HepG2 (cell line): ENCODE data around the gene CA9. TPM values are rescaled to one million over a fixed set of nuclear protein-coding genes. Genes with fewer than 3 reads are reported as not detected.
A peak's percentile ranks its signal among the peaks of the same experiment; 100 is the strongest.

Source experiments
- ARID2 ChIP-seq: sonication (generic); formaldehyde crosslinking; IDR thresholded peaks from 2 replicates; pipeline ENCODE4 v1.8.1; 2022; ENCODE audit warnings: mild to moderate bottlenecking, missing genetic modification reagents, borderline replicate concordance
- EZH2 ChIP-seq: conservative IDR thresholded peaks from 2 replicates; pipeline ENCODE4 v1.6.1; 2012; ENCODE audit warnings: mild to moderate bottlenecking, low read depth, low read length, moderate library complexity
- FOXJ3 ChIP-seq: sonication (generic); formaldehyde crosslinking; IDR thresholded peaks from 2 replicates; pipeline ENCODE4 v1.4.0; 2020; ENCODE audit warnings: missing genetic modification reagents, mild to moderate bottlenecking, borderline replicate concordance
- IRF1 ChIP-seq: sonication (generic); formaldehyde crosslinking; IDR thresholded peaks from 2 replicates; pipeline ENCODE4 v1.4.0; 2020; ENCODE audit warnings: low read depth, mild to moderate bottlenecking, missing genetic modification reagents
- MIER3 ChIP-seq: IDR thresholded peaks from 2 replicates; pipeline ENCODE4 v1.6.1; 2016; ENCODE audit warnings: missing compliant biosample characterization, borderline replicate concordance
- MZF1 ChIP-seq: sonication (generic); formaldehyde crosslinking; IDR thresholded peaks from 2 replicates; pipeline ENCODE4 v1.8.1; 2023; ENCODE audit warnings: mild to moderate bottlenecking, missing genetic modification reagents, borderline replicate concordance
- NONO ChIP-seq, 2 experiments: fragments of 450-650 bp in 1 of 2; sonication (generic) in 1 of 2; formaldehyde crosslinking in 1 of 2; IDR thresholded peaks in 1 of 2; conservative IDR thresholded peaks in 1 of 2; 2 replicates each; pipeline versions ENCODE4 v1.6.1 to v1.8.0; 2017 to 2022; ENCODE audit warnings: mild to moderate bottlenecking in 1 of 2, missing genetic modification reagents in 1 of 2, moderate library complexity in 1 of 2
- NR2F6 ChIP-seq, 2 experiments: IDR thresholded peaks; 2 replicates each; pipeline ENCODE4 v1.6.1; 2016; ENCODE audit warnings: antibody characterized with exemption in 1 of 2, mild to moderate bottlenecking in 1 of 2
- RNF219 ChIP-seq: sonication (generic); formaldehyde crosslinking; IDR thresholded peaks from 2 replicates; pipeline ENCODE4 v1.5.0; 2020; ENCODE audit warnings: mild to moderate bottlenecking, missing genetic modification reagents
- SIX4 ChIP-seq: sonication (generic); formaldehyde crosslinking; IDR thresholded peaks from 2 replicates; pipeline ENCODE4 v1.4.0; 2020; ENCODE audit warnings: missing genetic modification reagents
- XBP1 ChIP-seq: sonication (generic); formaldehyde crosslinking; IDR thresholded peaks from 2 replicates; pipeline ENCODE4 v1.5.0; 2020; ENCODE audit warnings: missing genetic modification reagents
- XRCC5 ChIP-seq: fragments of 200-400 bp; formaldehyde crosslinking; optimal IDR thresholded peaks from 2 replicates; pipeline ENCODE3; 2017; ENCODE audit warnings: mild to moderate bottlenecking, low read length
- ZGPAT ChIP-seq: IDR thresholded peaks from 2 replicates; pipeline ENCODE4 v1.6.1; 2016; ENCODE audit warnings: mild to moderate bottlenecking
- ZNF253 ChIP-seq: sonication (generic); formaldehyde crosslinking; IDR thresholded peaks from 2 replicates; pipeline ENCODE4 v1.8.0; 2022; ENCODE audit warnings: mild to moderate bottlenecking, missing genetic modification reagents, borderline replicate concordance
- ZNF549 ChIP-seq: sonication (generic); formaldehyde crosslinking; IDR thresholded peaks from 2 replicates; pipeline ENCODE4 v1.5.0; 2020; ENCODE audit warnings: missing genetic modification reagents
- ZNF563 ChIP-seq: sonication (generic); formaldehyde crosslinking; IDR thresholded peaks from 2 replicates; pipeline ENCODE4 v1.8.0; 2022; ENCODE audit warnings: mild to moderate bottlenecking, moderate library complexity, missing genetic modification reagents
- ZNF616 ChIP-seq: sonication (generic); formaldehyde crosslinking; IDR thresholded peaks from 2 replicates; pipeline ENCODE4 v1.5.0; 2020; ENCODE audit warnings: low read depth, mild to moderate bottlenecking, missing genetic modification reagents
- ZNF672 ChIP-seq: sonication (generic); formaldehyde crosslinking; IDR thresholded peaks from 2 replicates; pipeline ENCODE4 v1.8.1; 2022; ENCODE audit warnings: missing genetic modification reagents
- ZNF703 ChIP-seq: sonication (generic); formaldehyde crosslinking; IDR thresholded peaks from 2 replicates; pipeline ENCODE4 v1.5.1; 2020; ENCODE audit warnings: missing genetic modification reagents, mild to moderate bottlenecking, moderate library complexity, borderline replicate concordance
- polyA plus RNA-seq, 8 experiments: library from polyadenylated mRNA; depleted of rRNA in 3 of 8; stranded (reverse) in 7 of 8; unstranded in 1 of 8; fragments of >200 nt; fragmentation: Illumina TruSeq in 4 of 8; extraction: Trizol in 4 of 8; gene quantifications; 2 replicates each; pipeline versions ENCODE4 v1.2.1 to v1.2.3, GENCODE V29; 2011 to 2016; ENCODE audit warnings: low read depth in 4 of 8, missing spikeins in 1 of 8, mixed read lengths in 1 of 8; ENCODE audit not compliant: insufficient read depth in 1 of 8
- total RNA-seq, 5 experiments: library from RNA; depleted of rRNA; stranded (reverse); fragments of >200 nt; fragmentation: Illumina TruSeq; extraction: Trizol; gene quantifications; 2 replicates each; pipeline ENCODE4 v1.2.3, GENCODE V29; 2016; ENCODE audit warnings: low read depth in 1 of 5

Gene CA9
- total and polyA plus RNA-seq, 2 of the 13 experiments (the other 11 are each of a cell fraction or from before 2014, with no cell fraction given): 0.13 to 152 TPM

DNA sequence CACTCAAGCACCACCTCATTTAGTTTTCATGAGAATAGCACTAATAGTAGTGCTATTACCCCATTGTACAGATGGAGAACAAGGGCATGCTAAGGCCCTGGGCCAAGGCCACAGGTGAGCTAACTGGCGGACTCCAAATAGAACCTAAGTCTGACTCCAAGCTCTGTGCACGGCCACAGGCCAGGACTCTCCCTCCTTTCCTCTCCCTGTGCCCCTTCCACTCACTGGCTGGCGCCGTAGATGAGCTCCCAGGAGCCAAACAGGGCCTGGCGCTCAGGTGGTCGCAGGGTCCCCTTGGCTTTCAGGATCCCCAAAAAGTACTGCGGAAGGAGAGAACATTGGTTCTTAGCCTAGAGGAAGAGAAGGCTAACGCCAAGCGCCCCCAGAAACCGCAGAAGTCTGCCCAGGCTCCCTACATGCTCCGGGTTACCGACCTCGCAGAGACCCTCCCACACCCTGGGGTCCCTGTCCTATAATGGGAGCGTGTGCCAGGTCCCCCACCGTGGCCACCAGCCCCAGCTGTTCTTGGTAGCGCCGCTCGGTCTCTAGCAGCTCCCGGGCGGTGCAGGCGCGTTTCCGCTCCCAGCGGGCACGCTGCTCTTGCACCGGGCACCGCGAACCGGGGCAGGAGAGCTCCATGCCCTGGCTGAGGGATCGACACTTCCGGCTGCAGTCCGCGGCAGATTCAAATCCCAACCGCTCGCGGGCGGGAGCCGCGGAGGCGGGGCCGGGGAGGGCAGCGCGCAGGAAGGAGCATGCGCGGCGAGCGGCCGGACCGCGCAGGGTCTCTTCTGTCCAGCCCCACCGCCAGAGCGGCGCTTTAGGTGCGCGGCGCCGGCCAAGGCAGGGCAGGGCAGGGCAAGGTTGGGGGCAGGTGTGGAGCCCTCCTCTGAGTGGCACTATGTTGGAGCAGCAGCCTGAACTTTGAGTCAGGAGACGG, 8.9 kb upstream of the CA9 start, which contains the start of gene ARHGEF39 (continued):
- peak; percentile 85; the same call in 1 of the 2 replicates for TF ChIP-seq ZNF672
- TF ChIP-seq ZNF703: peak; percentile 40; the same call in 1 of the 2 replicates
- TF ChIP-seq NR2F6 (IDR thresholded peaks at IDR 0.05): no peak
- 0 out of 2 replicates have a peak, but pooled peaks have one; percentile 60 for TF ChIP-seq NR2F6 (CRISPR knock-in tag; IDR thresholded peaks at IDR 0.05)
- peak; percentile 91 for TF ChIP-seq ZGPAT (CRISPR knock-in tag)
- TF ChIP-seq SIX4 (CRISPR knock-in tag): peak; percentile 15; the same call in 1 of the 2 replicates
- no peak for TF ChIP-seq EZH2
- TF ChIP-seq MIER3 (CRISPR knock-in tag): peak; percentile 40; the same call in 1 of the 2 replicates
- peak; percentile 94 for TF ChIP-seq ZNF253 (CRISPR knock-in tag)
- TF ChIP-seq ZNF549: 0 out of 2 replicates have a peak, but pooled peaks have one; percentile 28
- TF ChIP-seq RNF219 (CRISPR knock-in tag): no peak
- no peak for TF ChIP-seq NONO (IDR thresholded peaks at IDR 0.05)
- TF ChIP-seq NONO (CRISPR knock-in tag; conservative IDR thresholded peaks at IDR 0.05): peak; percentile 98
- 0 out of 2 replicates have a peak, but pooled peaks have one; percentile 65 for TF ChIP-seq ARID2
- no peak for TF ChIP-seq XBP1 (CRISPR knock-in tag)
- 0 out of 2 replicates have a peak, but pooled peaks have one; percentile 69 for TF ChIP-seq ZNF616 (CRISPR knock-in tag)
- TF ChIP-seq MZF1: no peak
- TF ChIP-seq ZNF563 (CRISPR knock-in tag): no peak
- 0 out of 2 replicates have a peak, but pooled peaks have one; percentile 46 for TF ChIP-seq FOXJ3 (CRISPR knock-in tag)
- peak; percentile 78 for TF ChIP-seq XRCC5
- TF ChIP-seq IRF1 (CRISPR knock-in tag): no peak
